Measurements from ENCODE around the gene CTRL.
"Not testable (repeated sequence)": the region's sequence is repeated elsewhere in the genome, so short reads cannot be mapped to it uniquely, and the experiment has no call there.

The CTRL gene

GRCh38 chr16:67931712-67932461, at the start of gene CTRL:
CTRL (minus strand) TSS chr16:67931862; CDS start chr16:67931852, 10 bp downstream.
- DNase-seq, result no peak

GRCh38 chr16:67979955-67980678, 48.5 kb upstream of the CTRL start, which contains the start of gene DPEP3:
DPEP3 (minus strand) TSS chr16:67980499; CDS start chr16:67980380, 119 bp downstream.
- no peak for DNase-seq

- no peak for DNase-seq
These were observed 46.0 kb upstream of the CTRL start for GRCh38 chr16:67977469-67978227.

- no peak for DNase-seq
These were observed 45.3 kb upstream of the CTRL start for GRCh38 chr16:67977005-67977404.

GRCh38 chr16:67976205-67976604, 44.5 kb upstream of the CTRL start:
- DNase-seq, result no peak

- DNase-seq, result no peak
These were observed 43.9 kb upstream of the CTRL start for GRCh38 chr16:67975321-67976105.

GRCh38 chr16:67972285-67972684, 40.6 kb upstream of the CTRL start:
- not testable (repeated sequence) for DNase-seq

GRCh38 chr16:67971111-67971510, 39.4 kb upstream of the CTRL start:
- peak; percentile 58 for DNase-seq

- peak; percentile 82 for DNase-seq
These were observed 37.8 kb upstream of the CTRL start for GRCh38 chr16:67969254-67970039.

GRCh38 chr16:67968400-67969253, 37.0 kb upstream of the CTRL start, which contains the start of gene SLC12A4:
SLC12A4 (minus strand) TSS chr16:67968637; CDS start chr16:67968553, 84 bp downstream.
- DNase-seq, result peak; percentile 94

GRCh38 chr16:67967958-67968399, 36.3 kb upstream of the CTRL start:
- DNase-seq, result peak; percentile 26

- peak; percentile 22 for DNase-seq
These were observed 35.7 kb upstream of the CTRL start for GRCh38 chr16:67967183-67967957.

GRCh38 chr16:67966549-67967182, 35.0 kb upstream of the CTRL start:
- peak; percentile 53 for DNase-seq

- no peak for DNase-seq
These were observed 34.2 kb upstream of the CTRL start for GRCh38 chr16:67965668-67966548.

GRCh38 chr16:67964477-67965131, 32.9 kb upstream of the CTRL start:
- no peak for DNase-seq

- no peak for DNase-seq
These were observed 32.1 kb upstream of the CTRL start for GRCh38 chr16:67963662-67964321.

GRCh38 chr16:67963292-67963661, 31.6 kb upstream of the CTRL start:
- DNase-seq, result no peak

Data from hematopoietic multipotent progenitor cell treated with erythropoietin and hydrocortisone succinate and interleukin-3 and kit ligand, for 8 days (in vitro differentiated cells).